ENCODE data around the gene PMS1. TPM values are rescaled to one million over a fixed set of nuclear protein-coding genes. Genes with fewer than 3 reads are reported as not detected.

The PMS1 gene
- total RNA-seq, 4 donors from 2014 or later = 13.6 to 47.0 (median 14.5) TPM

DNA sequence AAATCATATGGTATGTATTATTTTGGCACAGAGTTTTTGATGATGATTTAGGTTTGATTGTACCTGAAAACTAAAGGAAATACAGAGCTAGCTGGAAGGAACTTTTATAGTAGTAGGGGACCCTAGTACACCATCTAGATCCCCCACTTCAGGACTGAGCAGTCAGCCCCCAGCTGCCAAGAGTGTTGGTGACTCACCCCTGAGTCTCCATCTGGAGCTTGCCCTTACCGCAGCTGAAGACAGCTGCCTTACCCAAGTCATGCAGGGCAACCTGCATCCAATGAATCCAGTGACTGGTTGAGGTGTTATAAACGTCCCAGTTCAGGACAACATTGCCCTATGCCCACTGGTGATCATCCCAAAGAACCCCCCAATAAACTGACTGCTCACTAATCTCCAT lies 15.3 kb downstream of the PMS1 start:
- no peaks in the 10 kb centered on the region for H3K27me3 ChIP-seq
- peak overlapping the region in 1 of 4 donors; percentile 18 for H3K27ac ChIP-seq
- no peak overlapping the region for H3K4me3 ChIP-seq
- no peaks in the 10 kb centered on the region for H3K9me3 ChIP-seq
- TF ChIP-seq POLR2A (IDR thresholded peaks at IDR 0.05) = no peak
- H3K4me1 ChIP-seq = no peaks in the 10 kb centered on the region
- no peak for DNase-seq
- peaks cover 0 to 18% (median 0%) of the 10 kb centered on the region in 3 donors for H3K36me3 ChIP-seq

DNA sequence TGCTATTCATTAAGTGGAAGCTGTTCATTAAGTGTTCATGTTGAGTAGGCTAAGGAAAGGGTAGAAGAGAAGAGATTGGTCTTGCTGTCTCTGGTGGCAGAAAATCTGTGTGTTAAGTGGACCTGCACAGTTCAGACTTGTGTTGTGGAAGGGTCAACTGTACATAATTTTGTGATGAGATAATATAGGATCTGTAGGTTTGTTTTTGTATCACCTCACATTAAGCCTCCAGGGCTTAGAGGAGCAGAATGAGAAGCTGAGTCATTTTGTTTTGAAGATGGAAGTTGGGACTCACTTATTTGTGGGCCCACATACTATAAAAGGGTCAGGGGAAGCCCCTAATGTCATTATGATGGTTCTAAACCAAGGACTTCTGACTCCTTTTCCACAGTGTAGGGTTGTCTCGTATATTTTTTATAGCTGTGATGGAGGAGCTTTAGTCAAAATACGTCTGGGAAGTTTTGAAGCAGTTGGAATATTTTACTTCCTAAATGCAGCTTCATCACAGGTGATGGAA lies 18.2 kb downstream of the PMS1 start:
- TF ChIP-seq, protein P1, sequence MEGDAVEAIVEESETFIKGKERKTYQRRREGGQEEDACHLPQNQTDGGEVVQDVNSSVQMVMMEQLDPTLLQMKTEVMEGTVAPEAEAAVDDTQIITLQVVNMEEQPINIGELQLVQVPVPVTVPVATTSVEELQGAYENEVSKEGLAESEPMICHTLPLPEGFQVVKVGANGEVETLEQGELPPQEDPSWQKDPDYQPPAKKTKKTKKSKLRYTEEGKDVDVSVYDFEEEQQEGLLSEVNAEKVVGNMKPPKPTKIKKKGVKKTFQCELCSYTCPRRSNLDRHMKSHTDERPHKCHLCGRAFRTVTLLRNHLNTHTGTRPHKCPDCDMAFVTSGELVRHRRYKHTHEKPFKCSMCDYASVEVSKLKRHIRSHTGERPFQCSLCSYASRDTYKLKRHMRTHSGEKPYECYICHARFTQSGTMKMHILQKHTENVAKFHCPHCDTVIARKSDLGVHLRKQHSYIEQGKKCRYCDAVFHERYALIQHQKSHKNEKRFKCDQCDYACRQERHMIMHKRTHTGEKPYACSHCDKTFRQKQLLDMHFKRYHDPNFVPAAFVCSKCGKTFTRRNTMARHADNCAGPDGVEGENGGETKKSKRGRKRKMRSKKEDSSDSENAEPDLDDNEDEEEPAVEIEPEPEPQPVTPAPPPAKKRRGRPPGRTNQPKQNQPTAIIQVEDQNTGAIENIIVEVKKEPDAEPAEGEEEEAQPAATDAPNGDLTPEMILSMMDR (IDR thresholded peaks at IDR 0.05) = no peak
- no peak for TF ChIP-seq POLR2A (IDR thresholded peaks at IDR 0.05)
- no peak overlapping the region for H3K4me3 ChIP-seq

DNA sequence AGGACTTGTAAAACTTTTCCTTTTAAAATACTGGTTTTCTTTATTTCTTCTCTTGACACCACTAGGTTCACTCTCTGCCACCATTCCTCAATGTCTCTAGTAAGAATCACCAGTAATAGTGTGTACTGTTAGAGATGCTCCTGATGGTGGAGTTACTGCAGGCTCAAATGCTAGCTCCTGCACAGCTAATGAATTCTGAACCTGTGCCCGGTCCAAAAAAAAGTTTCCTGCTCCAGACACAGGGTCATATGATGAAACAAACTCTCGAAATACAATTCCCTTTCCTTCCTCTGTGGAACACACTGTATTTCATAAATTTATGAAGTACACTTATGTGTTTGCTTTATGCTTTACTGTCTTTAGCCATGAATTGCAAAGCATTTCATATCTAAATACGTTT lies 19.2 kb downstream of the PMS1 start:
- DNase-seq = no peak
- Histone ChIP-seq H3K27ac (no peak overlapping the region), H3K4me1 (no peaks in the 10 kb centered on the region), H3K9me3 (no peaks in the 10 kb centered on the region), H3K36me3 (peaks cover 0 to 8% (median 0%) of the 10 kb centered on the region in 3 donors), H3K4me3 (no peak overlapping the region), H3K27me3 (no peaks in the 10 kb centered on the region)
- TF ChIP-seq POLR2A (IDR thresholded peaks at IDR 0.05) = no peak
- TF ChIP-seq, protein P1 (IDR thresholded peaks at IDR 0.05) = no peak

More for the DNA sequence above, 18.2 kb downstream of the PMS1 start:
- Histone ChIP-seq H3K4me1 (no peaks in the 10 kb centered on the region), H3K36me3 (peaks cover 0 to 8% (median 0%) of the 10 kb centered on the region in 3 donors), H3K27ac (no peak overlapping the region), H3K9me3 (no peaks in the 10 kb centered on the region), H3K27me3 (no peaks in the 10 kb centered on the region)
- no peak for DNase-seq

DNA sequence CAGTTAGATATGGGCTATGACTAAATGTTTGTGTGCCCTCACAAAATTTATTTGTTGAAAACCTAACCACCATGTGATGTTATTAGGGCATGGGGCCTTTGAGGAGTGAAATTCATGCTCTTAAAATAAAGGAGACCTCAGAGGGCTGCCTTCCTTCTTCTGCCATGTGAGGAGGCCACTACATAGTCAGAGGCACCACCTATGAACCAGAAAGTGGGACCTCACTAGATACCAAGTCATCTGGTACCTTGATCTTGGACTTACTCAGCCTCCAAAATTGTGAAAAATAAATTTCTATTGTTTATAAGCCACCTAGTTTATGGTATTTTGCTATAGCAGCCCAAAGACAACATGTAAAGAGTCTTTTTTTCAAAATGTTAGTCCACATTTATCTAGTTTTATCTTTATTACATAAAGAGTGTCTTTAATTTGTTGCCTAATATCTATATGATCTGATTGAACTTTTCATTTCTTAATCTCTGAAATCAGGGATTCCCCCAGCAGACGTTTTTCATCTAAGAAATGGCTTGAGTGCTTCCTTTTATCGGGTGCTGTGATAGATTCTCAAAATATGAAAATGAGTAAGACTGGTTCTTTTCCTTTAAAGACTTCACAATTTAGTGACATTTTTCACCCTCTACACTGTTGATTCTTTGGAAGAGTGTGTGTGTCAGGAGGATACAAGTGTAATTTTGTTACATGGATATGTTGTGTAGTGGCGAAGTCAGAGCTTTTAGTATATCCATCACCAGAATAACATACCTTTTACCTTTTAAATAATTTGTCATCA lies 34.2 kb downstream of the PMS1 start:
- TF ChIP-seq, protein P1 (IDR thresholded peaks at IDR 0.05) = no peak
- TF ChIP-seq POLR2A (IDR thresholded peaks at IDR 0.05) = no peak
- H3K36me3 ChIP-seq = peaks cover 0 to 7% (median 0%) of the 10 kb centered on the region in 3 donors
- H3K9me3 ChIP-seq = no peaks in the 10 kb centered on the region
- H3K27ac ChIP-seq = no peak overlapping the region
- H3K4me3 ChIP-seq = no peak overlapping the region
- H3K27me3 ChIP-seq = no peaks in the 10 kb centered on the region
- H3K4me1 ChIP-seq = no peaks in the 10 kb centered on the region
- no peak for DNase-seq

DNA sequence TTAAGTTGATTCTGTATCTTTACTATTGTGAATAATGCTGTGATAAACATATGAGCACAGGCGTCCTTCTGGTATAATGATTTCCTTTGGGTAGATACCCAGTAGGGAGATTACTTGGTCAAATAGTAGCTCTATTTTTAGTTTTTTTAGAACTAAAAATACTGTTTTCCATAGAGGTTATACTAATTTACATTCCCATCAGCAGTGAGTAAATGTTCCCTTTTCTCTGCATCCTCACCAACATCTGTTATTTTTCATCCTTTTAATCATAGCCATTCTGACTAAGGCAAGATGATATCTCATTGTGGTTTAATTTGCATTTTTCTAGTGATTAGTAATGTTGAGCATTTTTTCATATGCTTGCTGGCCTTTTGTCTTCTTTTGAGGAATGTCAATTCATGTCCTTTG lies 35.1 kb downstream of the PMS1 start:
- Histone ChIP-seq H3K27me3 (no peaks in the 10 kb centered on the region), H3K36me3 (peaks cover 0 to 7% (median 0%) of the 10 kb centered on the region in 3 donors), H3K4me3 (no peak overlapping the region), H3K27ac (no peak overlapping the region), H3K4me1 (no peaks in the 10 kb centered on the region), H3K9me3 (no peaks in the 10 kb centered on the region)
- no peak for DNase-seq
- TF ChIP-seq POLR2A (IDR thresholded peaks at IDR 0.05) = no peak
- TF ChIP-seq, protein P1 (IDR thresholded peaks at IDR 0.05) = no peak
